Stimulated activated CD8-positive, alpha-beta memory T cell treated with anti-CD3 and anti-CD28 coated beads, Interleukin-12 subunit alpha, Interleukin-12 subunit beta, amount 100 ng/mL, for 1 hour (primary cell): ENCODE results near the gene PTX4.
"Not testable (repeated sequence)": the region's sequence is repeated elsewhere in the genome, so short reads cannot be mapped to it uniquely, and the experiment has no call there.

ENCODE experiments used
- DNase-seq: peaks from one replicate; pipeline ENCODE4 v3.0.0-alpha.2; 2020; ENCODE audit warnings: low read depth

PTX4 gene

GRCh38 chr16:1443980-1444729 is 44.6 kb downstream of the PTX4 start, which contains the start of gene CCDC154:
Gene CCDC154 (minus strand): TSS chr16:1444556. CDS start chr16:1444322, 234 bp downstream.
- no peak for DNase-seq

GRCh38 chr16:1443403-1443973 is 45.3 kb downstream of the PTX4 start:
- no peak for DNase-seq

GRCh38 chr16:1442697-1443096 is 46.0 kb downstream of the PTX4 start:
- no peak for DNase-seq

GRCh38 chr16:1441391-1441829 is 47.3 kb downstream of the PTX4 start:
- no peak for DNase-seq

GRCh38 chr16:1439699-1440074 is 49.1 kb downstream of the PTX4 start:
- DNase-seq: not testable (repeated sequence)

GRCh38 chr16:1439058-1439698 is 49.6 kb downstream of the PTX4 start:
- DNase-seq: no peak

- DNase-seq: no peak
Observed at GRCh38 chr16:1438229-1439057, 50.3 kb downstream of the PTX4 start.

- no peak for DNase-seq
Observed at GRCh38 chr16:1437606-1438005, 51.1 kb downstream of the PTX4 start.

GRCh38 chr16:1436731-1437355 is 51.9 kb downstream of the PTX4 start:
- DNase-seq: no peak

GRCh38 chr16:1435921-1436697 is 52.6 kb downstream of the PTX4 start:
- no peak for DNase-seq
